GM18502 (cell line): ENCODE measurements around the gene NUDT14.

Source experiments
- ATAC-seq: cut with Tn5 transposase; IDR thresholded peaks from one replicate; pipeline ENCODE4 v1.9.1; 2021; ENCODE audit warnings: mild to moderate bottlenecking; ENCODE audit not compliant: unreplicated experiment, poor library complexity

The NUDT14 gene

GRCh38 chr14:105178069-105178867 lies 2.8 kb downstream of the NUDT14 start:
- ATAC-seq, result no peak

GRCh38 chr14:105177082-105177481 lies 4.0 kb downstream of the NUDT14 start:
- no peak for ATAC-seq

DNA sequence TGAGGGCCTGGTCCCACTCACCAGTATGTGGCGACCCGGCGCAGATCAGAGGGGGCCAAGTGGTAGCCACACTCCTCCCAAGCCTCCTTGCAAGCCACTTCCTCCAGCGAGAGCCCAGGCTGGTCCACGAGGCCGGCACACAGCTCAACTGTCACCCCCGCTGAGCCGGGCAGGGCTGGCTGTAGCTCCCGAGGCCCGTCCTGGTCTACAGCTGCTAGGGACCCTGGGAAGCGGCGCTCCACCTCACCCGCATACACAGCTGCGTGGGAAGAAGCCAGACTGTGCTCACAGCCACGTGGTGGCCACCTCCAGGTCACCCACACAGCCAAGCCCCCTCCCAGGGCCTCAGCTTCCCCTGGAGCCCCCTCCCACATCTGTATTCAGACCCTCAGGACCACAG lies 4.6 kb downstream of the NUDT14 start:
- no peak for ATAC-seq

- ATAC-seq, result no peak
These were observed 6.9 kb downstream of the NUDT14 start for GRCh38 chr14:105173901-105174894.

DNA sequence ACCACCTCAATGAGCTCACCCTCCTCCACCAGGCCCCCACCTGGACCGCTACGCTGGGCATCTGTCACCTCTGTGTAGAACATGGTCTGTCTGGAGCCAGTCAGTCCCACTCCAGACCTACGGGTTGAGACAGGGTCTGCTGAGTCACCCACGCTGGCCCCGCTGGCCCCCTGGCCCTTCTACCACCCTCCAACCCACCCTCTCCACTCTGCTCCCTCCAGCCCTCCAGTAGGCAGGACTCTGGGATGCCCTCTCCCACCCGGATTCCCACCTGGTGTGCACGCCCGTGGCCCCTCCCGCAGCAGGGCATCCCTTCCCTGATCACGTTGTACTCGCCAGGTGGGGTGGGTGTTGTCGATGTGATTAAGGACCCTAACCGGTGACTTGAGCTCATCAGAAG lies 8.0 kb downstream of the NUDT14 start:
- ATAC-seq, result no peak

GRCh38 chr14:105172476-105172875 lies 8.6 kb downstream of the NUDT14 start:
- no peak for ATAC-seq

GRCh38 chr14:105171004-105171673 lies 10.0 kb downstream of the NUDT14 start:
- no peak for ATAC-seq

DNA sequence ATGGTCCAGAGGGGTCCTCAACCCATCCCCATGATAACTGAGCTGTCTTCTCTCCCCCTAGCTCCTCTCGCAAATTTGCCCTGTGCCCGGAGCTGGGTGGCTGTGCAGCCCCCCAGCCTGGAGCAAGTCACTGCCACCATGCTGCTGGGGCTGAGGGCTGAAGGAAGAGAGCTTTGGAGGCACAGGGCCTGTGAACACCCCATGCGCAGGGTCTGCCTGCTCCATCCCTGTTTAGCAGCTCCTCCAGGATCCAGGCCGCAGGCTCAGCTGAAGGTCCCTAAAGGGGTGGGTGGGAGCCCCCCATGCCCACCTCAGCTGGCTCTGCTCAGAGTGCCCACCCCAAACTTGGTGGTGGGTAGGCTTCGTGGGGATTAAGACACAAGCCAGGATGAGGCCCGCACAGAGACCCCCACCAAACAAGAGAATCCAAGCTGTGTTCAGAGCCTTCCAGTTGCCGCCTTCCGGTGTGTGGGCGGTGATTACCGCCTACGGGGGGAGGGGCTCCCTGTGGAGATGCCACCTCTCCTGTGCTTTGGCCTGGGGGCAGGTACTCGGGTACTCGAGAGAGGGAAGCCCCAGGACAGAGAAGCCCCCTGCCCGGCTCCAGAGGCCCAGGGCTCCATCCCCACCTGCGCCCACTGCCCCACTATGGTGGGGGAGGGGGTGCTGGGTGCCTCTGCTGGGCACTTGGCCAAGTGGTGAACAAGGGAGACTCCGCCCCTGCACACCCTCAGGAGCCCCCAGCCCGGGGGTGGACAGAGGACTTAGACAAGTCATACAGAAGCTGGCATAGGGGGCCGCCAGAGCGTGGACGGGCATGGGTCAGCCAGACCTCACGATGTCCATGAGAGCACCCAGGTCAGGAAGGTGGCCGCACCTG lies 11.1 kb downstream of the NUDT14 start:
- ATAC-seq, result no peak

DNA sequence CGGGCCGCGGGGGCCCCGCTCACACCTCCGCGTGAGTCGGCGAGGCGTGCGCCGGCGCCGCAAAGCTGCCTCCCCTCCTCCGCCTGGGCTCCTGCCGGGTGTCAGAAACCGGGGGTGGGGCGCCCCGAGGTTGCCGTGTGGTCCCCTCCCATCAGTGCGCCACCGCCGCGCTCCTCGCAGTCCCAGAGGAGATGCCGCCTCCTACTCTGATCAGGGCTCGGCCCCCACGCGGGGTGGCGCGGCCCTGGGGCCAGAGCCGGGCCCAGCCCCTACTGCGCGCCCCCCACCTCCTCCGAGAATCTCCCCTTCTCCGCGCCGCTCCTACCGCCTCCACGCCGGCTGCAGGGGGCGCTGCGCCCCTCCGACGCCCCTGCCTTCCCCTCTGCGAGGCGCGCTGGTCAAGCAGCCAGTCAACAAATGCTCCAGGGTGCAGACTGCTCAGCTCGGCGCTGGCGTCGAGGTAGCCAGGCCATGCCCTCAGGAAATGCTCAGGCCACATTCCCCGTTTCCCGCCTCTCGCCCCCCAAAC lies 12.1 kb downstream of the NUDT14 start:
- no peak for ATAC-seq

DNA sequence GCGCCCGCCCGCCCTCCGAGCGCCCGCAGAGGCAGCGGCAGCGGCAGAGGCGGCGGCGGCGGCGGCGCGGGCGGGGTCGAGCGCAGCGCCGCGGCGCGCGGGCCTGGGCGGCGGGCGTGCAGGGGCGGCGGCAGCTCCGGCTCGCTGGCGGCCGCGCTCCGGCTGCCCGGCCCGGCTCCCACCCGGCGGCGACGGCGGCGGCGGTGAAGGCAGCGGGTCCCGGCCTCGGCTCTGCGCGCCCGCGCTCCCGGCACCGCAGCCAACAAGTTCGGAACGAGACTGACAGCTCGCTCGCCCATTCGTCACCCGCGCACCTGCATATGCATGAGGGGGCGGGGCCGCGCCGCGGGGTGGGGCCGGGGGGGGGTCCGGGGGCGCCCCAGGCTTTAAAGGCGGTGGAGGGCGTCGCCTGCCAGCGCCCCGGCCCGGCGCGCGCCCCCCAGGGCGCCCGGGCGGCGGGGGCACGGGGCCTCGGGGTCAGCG lies 12.6 kb downstream of the NUDT14 start, which contains the start of gene JAG2:
JAG2 (minus strand) TSS at position 281 of the 483 bp plus-strand sequence. CDS start 356 bp downstream, outside the sequence.
- ATAC-seq, result no peak

GRCh38 chr14:105168093-105168420 lies 13.1 kb downstream of the NUDT14 start:
- no peak for ATAC-seq

GRCh38 chr14:105167303-105168092 lies 13.6 kb downstream of the NUDT14 start:
- no peak for ATAC-seq

- ATAC-seq, result no peak
These were observed 14.4 kb downstream of the NUDT14 start for GRCh38 chr14:105166571-105167302.

DNA sequence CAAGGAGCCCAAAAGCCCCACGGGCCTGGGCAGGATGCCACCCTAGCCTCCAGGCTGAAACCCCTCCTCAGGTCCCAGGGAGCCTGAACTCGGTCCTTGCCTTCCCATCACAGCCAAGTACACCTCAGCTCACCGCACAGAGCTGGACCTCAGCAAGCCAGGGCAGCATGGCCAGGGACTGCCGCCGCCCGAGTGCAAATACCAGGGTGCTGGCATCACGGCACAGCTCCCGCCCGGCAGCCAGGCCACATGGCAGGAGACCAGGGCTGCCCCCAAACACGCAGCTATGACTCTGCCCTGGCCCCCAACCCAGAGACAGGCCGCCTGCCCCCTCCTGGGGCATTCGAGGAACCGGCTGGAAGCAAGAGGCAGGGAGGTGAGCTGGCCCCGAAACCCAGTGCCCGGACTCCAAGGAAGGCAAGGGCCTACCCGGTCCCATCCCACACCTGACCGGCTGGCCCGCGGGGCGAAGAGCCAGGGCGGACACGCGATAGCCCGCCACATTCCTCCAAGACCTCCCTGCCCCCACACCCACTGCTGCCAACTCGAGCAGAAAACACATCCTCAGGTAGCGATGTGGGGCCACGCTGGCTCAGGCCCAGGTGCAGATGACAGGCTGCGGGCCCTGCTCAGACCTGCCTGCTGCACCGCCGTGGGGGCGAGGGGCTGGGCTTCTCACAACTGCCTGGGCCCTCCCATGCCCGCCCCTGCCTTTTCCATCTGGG lies 15.2 kb downstream of the NUDT14 start:
- no peak for ATAC-seq

DNA sequence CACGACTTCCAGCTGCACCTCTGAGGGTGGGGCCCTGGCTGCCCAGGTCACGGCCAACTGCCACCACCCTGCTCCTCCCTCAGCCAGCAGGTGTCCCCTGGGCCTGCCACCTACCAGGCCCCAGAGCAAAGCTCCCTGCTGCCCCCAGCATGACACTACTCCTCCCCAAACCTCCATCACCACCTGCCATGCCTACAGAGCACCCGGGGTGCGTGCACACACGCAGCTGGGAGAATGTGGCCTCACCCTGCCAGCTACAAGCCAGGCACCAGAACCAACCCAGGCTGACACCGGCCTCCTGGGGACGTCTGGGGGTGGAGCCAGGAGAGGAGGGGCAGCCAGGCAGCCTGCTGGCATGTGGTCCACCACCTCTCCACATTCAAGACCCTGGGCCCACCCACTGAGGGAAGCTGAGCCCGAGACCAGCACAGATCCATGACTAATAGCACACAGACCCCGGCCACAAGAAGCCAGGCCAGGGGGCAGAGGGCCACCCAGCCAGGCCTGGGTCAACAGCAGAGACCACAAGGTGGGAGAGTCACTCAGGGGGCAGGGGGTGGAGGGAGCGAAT lies 15.9 kb downstream of the NUDT14 start:
- no peak for ATAC-seq

- ATAC-seq, result no peak
These were observed 17.9 kb downstream of the NUDT14 start for GRCh38 chr14:105163040-105163742.
